GM23338 (cell line): ENCODE results near the gene GRM8. TPM values are rescaled to one million over a fixed set of nuclear protein-coding genes. Genes with fewer than 3 reads are reported as not detected.

Source experiments
- ATAC-seq: fragments of 200-7000 bp; cut with Tn5 transposase; 3 replicates; pipeline ENCODE4 v1.9.1; 2020
- DNase-seq: peaks from one replicate; pipeline ENCODE4 v3.0.0-alpha.2; 2015; ENCODE audit warnings: low spot score
- H2AFZ ChIP-seq: fragments of 200-600 bp; sonication (generic); 2 replicates; pipeline ENCODE4 v1.8.0; 2016; ENCODE audit warnings: antibody characterized with exemption, mild to moderate bottlenecking, moderate library complexity
- H3F3A ChIP-seq: fragments of 200-600 bp; sonication (generic); replicated peaks from 2 replicates; pipeline ENCODE4 v1.8.0; 2017; ENCODE audit warnings: antibody characterized with exemption, mixed run types, low read depth
- H3K27ac ChIP-seq: fragments of 200-600 bp; sonication (generic); 2 replicates; pipeline ENCODE4 v1.6.1; 2016; ENCODE audit warnings: low read depth
- H3K27me3 ChIP-seq: fragments of 200-600 bp; sonication (generic); 2 replicates; pipeline ENCODE4 v1.8.0; 2016; ENCODE audit warnings: mild to moderate bottlenecking, mixed run types, moderate library complexity; ENCODE audit not compliant: insufficient read depth
- H3K36me3 ChIP-seq: fragments of 200-600 bp; sonication (generic); 2 replicates; pipeline ENCODE4 v1.8.0; 2016; ENCODE audit warnings: mild to moderate bottlenecking; ENCODE audit not compliant: insufficient read depth
- H3K4me1 ChIP-seq: fragments of 200-600 bp; sonication (generic); 2 replicates; pipeline ENCODE4 v1.8.0; 2016; ENCODE audit warnings: mild to moderate bottlenecking, moderate library complexity; ENCODE audit not compliant: insufficient read depth
- H3K4me2 ChIP-seq: fragments of 200-600 bp; sonication (generic); 2 replicates; pipeline ENCODE4 v1.7.1; 2017; ENCODE audit warnings: mixed run types
- H3K4me3 ChIP-seq: fragments of 200-600 bp; sonication (generic); 2 replicates; pipeline ENCODE4 v1.6.1; 2016; ENCODE audit warnings: mixed run types
- H3K79me2 ChIP-seq: fragments of 200-600 bp; sonication (generic); replicated peaks from 2 replicates; pipeline ENCODE4 v1.8.0; 2017; ENCODE audit warnings: mild to moderate bottlenecking; ENCODE audit not compliant: insufficient read depth
- H3K9me2 ChIP-seq: fragments of 200-600 bp; sonication (generic); 2 replicates; pipeline ENCODE4 v1.8.0; 2017; ENCODE audit not compliant: insufficient read depth
- H4K20me1 ChIP-seq: fragments of 200-600 bp; sonication (generic); replicated peaks from 2 replicates; pipeline ENCODE4 v1.8.0; 2017; ENCODE audit warnings: mild to moderate bottlenecking; ENCODE audit not compliant: insufficient read depth
- H3K27ac Mint-ChIP-seq: 2 replicates; pipeline ENCODE4 v1.8.0; 2020; ENCODE audit warnings: inconsistent platforms, mild to moderate bottlenecking, moderate library complexity, mixed read lengths
- H3K27me3 Mint-ChIP-seq: 3 replicates; pipeline ENCODE4 v1.8.0; 2022; ENCODE audit warnings: low read depth, mild to moderate bottlenecking, moderate library complexity, mixed read lengths, inconsistent platforms; ENCODE audit not compliant: insufficient read depth, poor library complexity
- H3K36me3 Mint-ChIP-seq: 3 replicates; pipeline ENCODE4 v1.8.0; 2021; ENCODE audit warnings: low read depth, mild to moderate bottlenecking, inconsistent platforms, moderate library complexity, mixed read lengths
- H3K4me1 Mint-ChIP-seq: 3 replicates; pipeline ENCODE4 v1.8.0; 2020; ENCODE audit warnings: mild to moderate bottlenecking, inconsistent platforms, mixed read lengths
- H3K4me3 Mint-ChIP-seq: 3 replicates; pipeline ENCODE4 v1.8.0; 2021; ENCODE audit warnings: moderate library complexity, mild to moderate bottlenecking, inconsistent platforms, mixed read lengths
- H3K9me3 Mint-ChIP-seq: 3 replicates; pipeline ENCODE4 v1.8.0; 2020; ENCODE audit warnings: moderate library complexity, mild to moderate bottlenecking, inconsistent platforms, mixed read lengths
- CREB1 ChIP-seq: fragments of 250-450 bp; sonication (Bioruptor Pico); IDR thresholded peaks from 2 replicates; pipeline ENCODE4 v1.5.0; 2020; ENCODE audit warnings: low read depth, mild to moderate bottlenecking, moderate library complexity
- REST ChIP-seq: IDR thresholded peaks from one replicate; pipeline ENCODE4 v1.6.1; 2018; ENCODE audit warnings: antibody characterized with exemption; ENCODE audit not compliant: unreplicated experiment
- STAT1 ChIP-seq: IDR thresholded peaks from one replicate; pipeline ENCODE4 v1.6.1; 2016; ENCODE audit warnings: antibody characterized with exemption; ENCODE audit not compliant: unreplicated experiment
- ZNF114 ChIP-seq: fragments of 250-450 bp; sonication (Bioruptor Pico); IDR thresholded peaks from 2 replicates; pipeline ENCODE4 v1.5.0; 2020; ENCODE audit warnings: mild to moderate bottlenecking, moderate library complexity
- ZNF331 ChIP-seq: fragments of 250-450 bp; sonication (Bioruptor Pico); IDR thresholded peaks from 2 replicates; pipeline ENCODE4 v1.5.0; 2020; ENCODE audit warnings: low read depth, mild to moderate bottlenecking, moderate library complexity
- ZNF462 ChIP-seq: fragments of 250-450 bp; sonication (Bioruptor Pico); IDR thresholded peaks from 2 replicates; pipeline ENCODE4 v1.5.0; 2020; ENCODE audit warnings: mild to moderate bottlenecking, moderate library complexity
- polyA plus RNA-seq: library from polyadenylated mRNA; unstranded; fragments of >200 nt; fragmentation: Nextera tagmentation; extraction: Ambion mirVana; gene quantifications from 2 replicates; pipeline ENCODE4 v1.2.1, GENCODE V29; 2016
- total RNA-seq: library from RNA; depleted of rRNA; stranded (reverse); fragments of >200 nt; shearing (Covaris generic); gene quantifications from 2 replicates; pipeline ENCODE4 v1.2.3, GENCODE V29; 2014

Gene GRM8
- total and polyA plus RNA-seq, 2 experiments from 2014 or later = 1.9 to 6.6 TPM

- TF ChIP-seq ZNF462 (CRISPR knock-in tag) = no peak
- no peak for TF ChIP-seq ZNF114 (CRISPR knock-in tag)
- TF ChIP-seq CREB1 = no peak
Observed at GRCh38 chr7:126843883-126844282, 408.9 kb downstream of the GRM8 start (continued).

GRCh38 chr7:126843336-126843735 is 409.4 kb downstream of the GRM8 start:
- Histone ChIP-seq H2AFZ (no peak overlapping the region), H4K20me1 (no peaks in the 10 kb centered on the region), H3F3A (no peaks in the 10 kb centered on the region), H3K4me1 (no peaks in the 10 kb centered on the region), H3K27ac (no peak overlapping the region), H3K9me2 (no peaks in the 10 kb centered on the region; the same call in 1 of the 2 replicates), H3K4me3 (no peak overlapping the region), H3K27me3 (no peaks in the 10 kb centered on the region), H3K79me2 (no peaks in the 10 kb centered on the region), H3K36me3 (no peaks in the 10 kb centered on the region), H3K4me2 (no peak overlapping the region)
- ATAC-seq (no peak), DNase-seq (no peak)
- no peak for TF ChIP-seq ZNF331 (CRISPR knock-in tag)
- no peak for TF ChIP-seq CREB1
- no peak for TF ChIP-seq STAT1
- no peak for TF ChIP-seq REST
- H3K27ac Mint-ChIP-seq = no peak overlapping the region
- H3K27me3 Mint-ChIP-seq = no peaks in the 10 kb centered on the region
- no peaks in the 10 kb centered on the region for H3K4me1 Mint-ChIP-seq
- no peaks in the 10 kb centered on the region; the same call in 2 of the 3 replicates for H3K36me3 Mint-ChIP-seq
- H3K9me3 Mint-ChIP-seq = no peaks in the 10 kb centered on the region; the same call in 2 of the 3 replicates
- H3K4me3 Mint-ChIP-seq = no peak overlapping the region
